Smooth muscle cell (in vitro differentiated cells): ENCODE data around the gene PKD2L2. TPM values are rescaled to one million over a fixed set of nuclear protein-coding genes. Genes with fewer than 3 reads are reported as not detected.
"Not testable (repeated sequence)": the region's sequence is repeated elsewhere in the genome, so short reads cannot be mapped to it uniquely, and the experiment has no call there.

ENCODE experiments used
- DNase-seq: peaks from one replicate; lab custom pipeline; 2025; ENCODE audit not compliant: unreplicated experiment; lab: John Stamatoyannopoulos, UW
- H2AFZ ChIP-seq: fragments of 200-600 bp; sonication (generic); 2 replicates; pipeline ENCODE4 v1.6.0; 2016; ENCODE audit warnings: antibody characterized with exemption, low read depth, mild to moderate bottlenecking
- H3F3A ChIP-seq: fragments of 200-600 bp; sonication (generic); 2 replicates; pipeline ENCODE4 v1.6.0; 2017; ENCODE audit warnings: antibody characterized with exemption, low read depth
- H3K27ac ChIP-seq: fragments of 200-600 bp; sonication (generic); 2 replicates; pipeline ENCODE4 v1.5.1; 2016; ENCODE audit warnings: low read depth, mild to moderate bottlenecking
- H3K27me3 ChIP-seq: fragments of 200-600 bp; sonication (generic); 2 replicates; pipeline ENCODE4 v1.6.1; 2016; ENCODE audit warnings: low read depth, mild to moderate bottlenecking
- H3K36me3 ChIP-seq: fragments of 200-600 bp; sonication (generic); 2 replicates; pipeline ENCODE4 v1.5.1; 2016; ENCODE audit warnings: low read depth
- H3K4me1 ChIP-seq: fragments of 200-600 bp; sonication (generic); 2 replicates; pipeline ENCODE4 v1.5.1; 2016; ENCODE audit warnings: low read depth
- H3K4me2 ChIP-seq: fragments of 200-600 bp; sonication (generic); 2 replicates; pipeline ENCODE4 v1.6.0; 2016; ENCODE audit warnings: mild to moderate bottlenecking
- H3K4me3 ChIP-seq: fragments of 200-600 bp; sonication (generic); 2 replicates; pipeline ENCODE4 v1.5.1; 2016; ENCODE audit warnings: mild to moderate bottlenecking
- H3K79me2 ChIP-seq: fragments of 200-600 bp; sonication (generic); 2 replicates; pipeline ENCODE4 v1.6.0; 2016; ENCODE audit warnings: low read depth, mild to moderate bottlenecking
- H3K9ac ChIP-seq: fragments of 200-600 bp; sonication (generic); 2 replicates; pipeline ENCODE4 v1.6.0; 2016; ENCODE audit warnings: low read depth
- H3K9me3 ChIP-seq: fragments of 200-600 bp; sonication (generic); replicated peaks from 2 replicates; pipeline ENCODE4 v1.5.1; 2016; ENCODE audit warnings: low read depth
- H4K20me1 ChIP-seq: fragments of 200-600 bp; sonication (generic); 2 replicates; pipeline ENCODE4 v1.6.0; 2016; ENCODE audit warnings: low read depth
- CTCF ChIP-seq: fragments of 200-600 bp; sonication (generic); IDR thresholded peaks from 2 replicates; pipeline ENCODE4 v1.5.1; 2017; ENCODE audit warnings: borderline replicate concordance, mild to moderate bottlenecking, antibody characterized with exemption; ENCODE audit not compliant: insufficient read depth, poor library complexity, severe bottlenecking
- WGBS: methylation state at CpG from one replicate; pipeline ENCODE4 v1.1.7; 2016; ENCODE audit warnings: low lambda C conversion rate; 5-methylcytosine and 5-hydroxymethylcytosine counted together
- polyA plus RNA-seq: library from polyadenylated mRNA; unstranded; fragments of >200 nt; fragmentation: Nextera tagmentation; extraction: Ambion mirVana; gene quantifications from 2 replicates; pipeline ENCODE4 v1.2.1, GENCODE V29; 2016
- total RNA-seq: library from RNA; depleted of rRNA; stranded (reverse); fragments of >200 nt; gene quantifications from 2 replicates; pipeline ENCODE4 v1.2.3, GENCODE V29; 2014

The PKD2L2 gene
- total and polyA plus RNA-seq, 2 experiments from 2014 or later = 0.19 TPM; not detected in 1

- Histone ChIP-seq H3K36me3 (no peaks in the 10 kb centered on the region), H3K9me3 (no peaks in the 10 kb centered on the region), H3K4me3 (no peak overlapping the region), H3K79me2 (no peaks in the 10 kb centered on the region), H4K20me1 (no peaks in the 10 kb centered on the region), H3K27ac (no peak overlapping the region), H3K4me1 (no peaks in the 10 kb centered on the region), H3K27me3 (no peaks in the 10 kb centered on the region), H3F3A (no peaks in the 10 kb centered on the region), H3K9ac (no peak overlapping the region), H2AFZ (no peak overlapping the region), H3K4me2 (no peak overlapping the region)
- no peak for TF ChIP-seq CTCF
- DNase-seq = no peak
Measured at GRCh38 chr5:137845472-137845871, 43.8 kb upstream of the PKD2L2 start.

- H3K36me3 ChIP-seq = no peaks in the 10 kb centered on the region
- TF ChIP-seq CTCF = no peak
- no peaks in the 10 kb centered on the region for H3K9me3 ChIP-seq
- no peak overlapping the region for H2AFZ ChIP-seq
- H3K4me1 ChIP-seq = no peaks in the 10 kb centered on the region
- DNase-seq = no peak
- no peaks in the 10 kb centered on the region for H3K79me2 ChIP-seq
- no peak overlapping the region for H3K9ac ChIP-seq
- 97% methylated on average over 6 of the region's 6 CpGs for WGBS
- H3K4me2 ChIP-seq = no peak overlapping the region
- no peaks in the 10 kb centered on the region for H3K27me3 ChIP-seq
- H3K27ac ChIP-seq = no peak overlapping the region
- no peaks in the 10 kb centered on the region for H3F3A ChIP-seq
- no peak overlapping the region for H3K4me3 ChIP-seq
- no peaks in the 10 kb centered on the region for H4K20me1 ChIP-seq
Measured at GRCh38 chr5:137847687-137848086, 41.6 kb upstream of the PKD2L2 start.

- H3K9ac ChIP-seq, H3K36me3 ChIP-seq, H4K20me1 ChIP-seq, H3K4me1 ChIP-seq, H2AFZ ChIP-seq, H3K4me2 ChIP-seq, H3K9me3 ChIP-seq, H3K27ac ChIP-seq, DNase-seq, H3K27me3 ChIP-seq, H3F3A ChIP-seq, H3K79me2 ChIP-seq, H3K4me3 ChIP-seq: not testable (repeated sequence)
Measured at GRCh38 chr5:137853165-137853564, 36.1 kb upstream of the PKD2L2 start.

GRCh38 chr5:137856201-137856600, 33.1 kb upstream of the PKD2L2 start:
- no peaks in the 10 kb centered on the region for H3F3A ChIP-seq
- H3K9ac ChIP-seq = no peak overlapping the region
- no peak overlapping the region for H3K4me2 ChIP-seq
- no peaks in the 10 kb centered on the region for H3K27me3 ChIP-seq
- 76% methylated on average over 3 of the region's 3 CpGs for whole genome bisulfite sequencing
- no peak overlapping the region for H3K27ac ChIP-seq
- H3K79me2 ChIP-seq = no peaks in the 10 kb centered on the region
- no peaks in the 10 kb centered on the region for H3K36me3 ChIP-seq
- DNase-seq = no peak
- TF ChIP-seq CTCF = no peak
- no peaks in the 10 kb centered on the region for H4K20me1 ChIP-seq
- no peaks in the 10 kb centered on the region for H3K9me3 ChIP-seq
- H3K4me1 ChIP-seq = no peaks in the 10 kb centered on the region
- no peak overlapping the region for H3K4me3 ChIP-seq
- H2AFZ ChIP-seq = no peak overlapping the region
